Stimulated activated CD4-positive, alpha-beta T cell treated with anti-CD3 and anti-CD28 coated beads, Interleukin-4, amount 100 ng/mL, for 24 hours (primary cell): Measurements from ENCODE around the gene CSTF3.
"Not testable (repeated sequence)": the region's sequence is repeated elsewhere in the genome, so short reads cannot be mapped to it uniquely, and the experiment has no call there.

Experiments
- DNase-seq: peaks from one replicate; pipeline ENCODE4 v3.0.0-alpha.2; 2020

CSTF3 gene

DNA sequence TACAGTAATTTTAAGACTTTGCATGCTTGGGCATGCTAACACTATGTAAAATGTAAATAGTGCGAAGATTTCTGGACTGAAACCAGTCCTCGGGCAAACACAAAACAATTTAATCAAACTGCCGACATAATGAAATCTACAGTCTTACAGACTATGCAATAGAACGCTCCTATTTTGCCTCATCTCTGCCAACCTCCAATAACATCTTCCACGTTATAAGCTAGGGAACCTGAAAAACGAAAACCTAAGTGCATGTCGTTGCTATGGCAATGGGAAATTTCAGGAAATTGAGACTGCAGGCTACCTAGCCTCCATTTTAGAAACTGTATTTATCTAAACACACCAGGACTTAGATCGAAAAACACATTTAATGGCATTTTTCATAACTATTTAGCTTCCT lies 1.1 kb downstream of the CSTF3 start:
- no peak for DNase-seq

- not testable (repeated sequence) for DNase-seq
Measured at GRCh38 chr11:33159378-33159867, 1.9 kb downstream of the CSTF3 start.

- no peak for DNase-seq
Measured at GRCh38 chr11:33158596-33159275, 2.5 kb downstream of the CSTF3 start.

DNA sequence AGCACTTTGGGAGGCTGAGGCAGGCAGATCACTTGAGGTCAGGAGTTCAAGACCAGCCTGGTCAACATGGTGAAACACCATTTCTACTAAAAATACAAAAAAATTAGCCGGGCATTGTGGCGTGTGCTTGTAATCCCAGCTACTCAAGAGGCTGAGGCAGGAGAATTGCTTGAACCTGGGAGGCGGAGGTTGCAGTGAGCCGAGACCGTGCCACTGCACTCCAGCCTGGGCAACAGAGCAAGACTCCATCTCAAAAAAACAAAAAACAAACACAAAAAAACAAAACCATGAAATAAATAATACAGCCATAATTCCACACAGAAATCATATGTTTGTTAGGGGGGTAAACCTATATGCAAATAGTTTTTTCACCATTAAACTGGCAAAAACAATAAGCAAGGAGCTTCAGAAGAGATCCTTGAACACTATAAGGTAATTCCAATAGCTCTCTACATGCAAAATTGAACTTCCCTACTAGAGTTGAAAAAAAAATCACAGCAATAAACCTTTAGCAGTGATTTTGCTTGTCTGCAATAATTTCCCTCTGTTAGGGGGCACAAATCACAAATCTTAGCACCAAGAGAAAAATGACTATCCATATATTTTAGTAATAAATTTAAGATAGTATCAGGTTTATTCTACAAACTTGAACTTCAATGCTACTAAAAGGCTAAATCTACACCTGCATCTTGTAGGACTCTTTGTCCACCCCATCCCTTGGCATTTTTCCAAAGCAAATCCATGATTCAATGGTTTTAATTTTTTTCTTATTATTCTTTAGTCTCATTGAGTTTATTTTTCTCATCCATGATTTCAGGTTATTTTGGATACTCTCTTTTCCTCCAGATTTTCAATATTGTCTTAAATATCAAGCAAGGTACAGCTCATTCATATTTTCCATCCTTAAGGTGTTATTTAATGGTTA lies 3.9 kb downstream of the CSTF3 start:
- DNase-seq = no peak

GRCh38 chr11:33151399-33151798 lies 9.9 kb downstream of the CSTF3 start:
- DNase-seq = no peak

GRCh38 chr11:33147559-33147958 lies 13.7 kb downstream of the CSTF3 start:
- DNase-seq = no peak

DNA sequence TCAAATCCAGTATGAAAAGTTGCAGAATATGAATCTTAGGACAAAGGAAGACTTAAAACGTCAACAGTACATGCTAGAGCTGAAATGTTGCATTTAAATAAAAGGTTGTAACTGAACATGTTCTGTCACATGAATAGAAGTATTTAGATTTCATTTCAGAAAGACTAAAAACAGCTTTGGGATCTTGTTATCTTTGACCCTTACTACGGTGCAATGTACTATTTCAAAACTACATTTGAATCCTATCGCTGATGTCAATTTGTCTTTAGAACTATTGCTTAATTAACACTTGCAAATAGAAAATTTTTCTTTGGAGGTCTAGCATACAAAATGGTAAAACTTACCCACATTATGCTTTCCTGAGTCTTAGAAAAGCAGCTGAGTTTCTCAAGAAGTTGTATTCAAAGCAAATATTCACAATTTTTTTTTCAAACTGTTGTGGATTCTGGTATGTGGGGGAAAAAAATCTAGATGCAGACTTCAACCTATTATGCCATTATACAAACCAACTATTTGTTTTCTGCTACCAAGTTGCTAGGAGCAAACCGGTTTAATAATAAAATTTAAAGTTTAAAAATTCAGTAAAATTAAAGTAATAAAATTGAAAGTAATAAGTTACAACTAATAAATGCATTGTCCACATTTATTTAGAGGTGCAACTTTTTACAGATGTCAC lies 25.4 kb downstream of the CSTF3 start:
- DNase-seq = no peak

GRCh38 chr11:33135216-33135615 lies 26.1 kb downstream of the CSTF3 start:
- no peak for DNase-seq

- DNase-seq = no peak
Measured at GRCh38 chr11:33134276-33134675, 27.0 kb downstream of the CSTF3 start.

DNA sequence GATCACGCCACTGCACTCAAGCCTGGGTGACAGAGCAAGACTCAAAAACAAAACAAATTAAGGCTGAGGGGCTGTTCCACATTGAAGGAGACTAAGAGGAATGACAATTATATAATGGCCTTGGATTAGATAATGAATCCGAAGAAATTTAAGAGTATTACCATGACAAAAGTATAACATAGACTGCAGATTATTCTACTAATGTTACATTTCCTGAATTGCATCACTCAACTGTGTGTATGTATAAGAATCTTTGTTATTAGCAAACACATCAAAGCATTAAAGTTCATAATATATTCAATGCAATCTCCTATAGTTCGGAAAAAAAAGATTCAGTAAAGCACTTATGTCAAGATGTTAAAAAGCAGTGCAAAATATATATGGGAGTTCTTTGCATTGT lies 27.5 kb downstream of the CSTF3 start:
- DNase-seq = no peak

DNA sequence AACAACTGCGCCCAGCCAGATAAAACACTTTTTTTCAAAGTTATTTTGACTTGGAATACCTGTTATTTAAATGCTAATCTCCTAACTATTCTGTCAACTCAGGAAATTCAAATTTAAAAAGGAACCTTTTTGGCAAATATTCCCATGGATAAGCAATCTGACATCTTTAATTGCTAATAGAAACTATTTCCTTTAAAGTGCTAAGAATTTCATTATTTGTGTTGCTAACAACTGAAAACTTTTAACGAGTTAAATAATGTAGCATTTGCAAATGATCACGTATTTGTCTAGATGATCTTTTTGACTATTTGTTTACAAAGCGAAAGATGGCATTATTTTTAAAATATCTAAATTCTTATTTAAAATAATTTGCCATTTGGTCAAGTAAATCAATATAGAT lies 28.8 kb downstream of the CSTF3 start:
- no peak for DNase-seq

- DNase-seq = no peak
Measured at GRCh38 chr11:33128739-33129138, 32.5 kb downstream of the CSTF3 start.

DNA sequence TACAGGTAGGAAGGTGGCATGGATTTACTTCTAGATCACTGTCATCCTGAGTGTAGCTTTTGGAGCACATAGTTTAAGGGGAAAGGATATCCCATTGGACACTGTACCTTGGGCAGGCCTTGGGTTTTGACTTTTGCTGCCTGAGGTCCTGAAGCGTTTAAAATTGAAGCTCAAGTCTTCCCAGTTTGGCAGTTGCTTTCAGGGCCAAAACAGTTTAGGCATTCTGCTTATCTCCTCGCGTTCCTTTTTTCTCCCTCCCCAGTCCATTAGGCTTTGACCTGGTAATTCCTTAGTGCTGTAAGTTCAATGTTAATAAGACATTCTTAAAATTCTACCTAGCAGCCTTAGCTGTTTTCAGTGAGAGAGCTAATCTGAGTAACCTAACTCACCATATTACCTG lies 35.7 kb downstream of the CSTF3 start:
- no peak for DNase-seq

GRCh38 chr11:33125025-33125424 lies 36.3 kb downstream of the CSTF3 start:
- no peak for DNase-seq

GRCh38 chr11:33122696-33123095 lies 38.6 kb downstream of the CSTF3 start:
- not testable (repeated sequence) for DNase-seq

GRCh38 chr11:33116535-33116934 lies 44.7 kb downstream of the CSTF3 start:
- no peak for DNase-seq

DNA sequence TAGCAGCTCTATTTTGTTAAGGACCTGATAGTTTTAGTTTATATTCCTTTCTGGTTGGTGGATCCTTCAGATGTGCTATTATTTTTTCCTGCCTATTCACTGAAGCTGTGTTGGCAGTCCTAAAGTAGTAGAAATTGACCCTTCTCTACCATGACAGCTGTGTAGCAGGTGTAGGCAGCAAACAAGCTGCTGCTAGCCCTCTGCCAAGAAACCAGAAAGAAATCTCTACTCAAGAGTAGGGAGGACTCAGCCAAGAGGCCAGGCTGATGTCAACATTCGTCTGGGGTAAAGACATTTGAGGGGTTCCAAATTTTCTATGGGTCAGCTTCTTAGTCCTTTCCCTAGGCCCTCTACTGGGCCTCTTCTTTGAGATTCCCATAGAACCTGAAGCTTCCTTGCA lies 51.2 kb downstream of the CSTF3 start:
- DNase-seq = no peak

- DNase-seq = no peak
Measured at GRCh38 chr11:33109294-33109895, 51.9 kb downstream of the CSTF3 start.

DNA sequence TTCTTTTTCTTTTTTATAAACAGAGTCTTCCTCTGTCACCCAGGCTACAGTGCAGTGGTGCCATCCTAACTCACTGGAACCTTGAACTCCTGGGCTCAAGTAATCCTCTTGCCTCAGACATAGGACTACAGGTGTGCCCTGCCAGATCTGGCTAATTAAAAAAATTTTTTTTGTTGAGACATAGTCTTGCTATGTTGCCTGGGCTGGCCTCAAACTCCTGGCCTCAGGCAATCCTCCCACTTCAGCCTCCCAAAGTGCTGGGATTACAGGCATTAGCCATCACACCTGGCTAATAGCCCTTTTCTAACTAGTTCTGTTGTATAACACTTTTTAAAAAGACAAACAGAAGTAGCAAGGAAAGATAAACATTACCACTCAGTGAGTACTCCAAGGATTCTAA lies 57.4 kb downstream of the CSTF3 start:
- no peak for DNase-seq

- no peak for DNase-seq
Measured at GRCh38 chr11:33094157-33094556, 67.1 kb downstream of the CSTF3 start.

DNA sequence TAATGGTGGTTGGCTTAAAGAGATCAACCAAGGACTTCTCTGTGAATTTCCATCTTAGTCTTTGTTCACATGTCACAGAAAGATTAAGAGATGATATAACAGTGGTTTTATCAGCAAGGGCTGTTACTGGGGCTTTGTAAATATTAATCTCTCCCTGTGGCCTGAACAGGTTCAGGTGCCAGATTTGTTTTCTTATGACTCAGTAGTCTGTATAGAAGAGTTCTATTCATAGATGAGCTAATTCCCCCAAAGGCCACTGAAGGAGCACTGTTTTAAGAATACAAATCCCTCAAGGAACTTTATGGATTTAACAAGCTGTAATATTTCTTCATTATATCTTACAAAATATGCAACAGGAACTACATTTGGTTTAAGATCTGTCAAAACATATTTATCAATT lies 71.5 kb downstream of the CSTF3 start:
- DNase-seq = no peak

- no peak for DNase-seq
Measured at GRCh38 chr11:33086017-33086416, 75.3 kb downstream of the CSTF3 start.

DNA sequence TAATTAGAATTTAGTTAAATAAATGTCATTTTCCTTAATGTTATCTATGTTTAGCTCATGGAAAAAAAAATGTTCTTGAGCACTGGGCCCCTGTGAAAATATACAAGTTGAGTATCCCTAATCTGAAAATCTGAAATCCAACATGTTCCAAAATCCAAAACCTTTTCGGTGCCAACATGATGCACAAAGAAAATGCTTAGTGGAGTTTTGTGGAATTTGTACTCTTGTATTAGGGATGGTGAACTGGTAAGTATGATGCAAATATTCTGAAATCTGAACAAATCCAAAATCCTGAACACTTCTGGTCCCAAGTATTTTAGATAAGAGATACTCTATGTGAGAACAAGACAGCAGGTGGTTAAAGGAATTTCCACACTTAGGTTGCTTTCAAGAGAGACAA lies 77.4 kb downstream of the CSTF3 start:
- no peak for DNase-seq
